Renal pelvis (tissue), 4 donors: ENCODE measurements around the gene SEC16A. TPM values are rescaled to one million over a fixed set of nuclear protein-coding genes. Genes with fewer than 3 reads are reported as not detected.

ENCODE experiments used
- DNase-seq: peaks from one replicate; pipeline ENCODE4 v3.0.0-alpha.2; 2013
- polyA plus RNA-seq, 3 donors: library from polyadenylated mRNA; unstranded; fragments of 120-200 nt; gene quantifications; one replicate each; pipeline ENCODE4 v1.2.1, GENCODE V29; 2013; ENCODE audit not compliant: insufficient read length in 3 of 3

The SEC16A gene
- polyA plus RNA-seq, 3 donors: 64.6 to 70.4 (median 68.1) TPM

GRCh38 chr9:136488247-136489214 lies 5.7 kb upstream of the SEC16A start:
- no peak for DNase-seq

GRCh38 chr9:136487672-136488071 lies 4.8 kb upstream of the SEC16A start:
- DNase-seq: no peak

- no peak for DNase-seq
Observed at GRCh38 chr9:136486823-136487620, 4.2 kb upstream of the SEC16A start.

GRCh38 chr9:136486131-136486530 lies 3.3 kb upstream of the SEC16A start:
- DNase-seq: no peak

GRCh38 chr9:136485049-136486045 lies 2.5 kb upstream of the SEC16A start:
- DNase-seq: peak; percentile 80

GRCh38 chr9:136484153-136485048 lies 1.6 kb upstream of the SEC16A start:
- DNase-seq: no peak

GRCh38 chr9:136483589-136484152 lies 831 bp upstream of the SEC16A start:
- peak; percentile 93 for DNase-seq

- no peak for DNase-seq
Observed at GRCh38 chr9:136482046-136482792, 621 bp downstream of the SEC16A start.

- DNase-seq: no peak
Observed at GRCh38 chr9:136481558-136481957, 1.3 kb downstream of the SEC16A start.

GRCh38 chr9:136476369-136477150 lies 6.3 kb downstream of the SEC16A start:
- DNase-seq: no peak

GRCh38 chr9:136474974-136475865 lies 7.6 kb downstream of the SEC16A start:
- DNase-seq: no peak

- no peak for DNase-seq
Observed at GRCh38 chr9:136474021-136474640, 8.7 kb downstream of the SEC16A start.

GRCh38 chr9:136473354-136473721 lies 9.5 kb downstream of the SEC16A start:
- no peak for DNase-seq

- no peak for DNase-seq
Observed at GRCh38 chr9:136472640-136473353, 10.0 kb downstream of the SEC16A start.

- no peak for DNase-seq
Observed at GRCh38 chr9:136471802-136472487, 10.9 kb downstream of the SEC16A start.
